CD8-positive, alpha-beta memory T cell (primary cell): ENCODE results near the gene LIG1. TPM values are rescaled to one million over a fixed set of nuclear protein-coding genes. Genes with fewer than 3 reads are reported as not detected.

ENCODE experiments used
- CTCF ChIA-PET: fragments of 350-600 bp; sonication (Branson Sonifier 250); formaldehyde crosslinking; loops from one replicate; lab custom pipeline; 2021; ENCODE audit warnings: antibody characterized with exemption; lab: Charles Lee
- POLR2A ChIA-PET: fragments of 350-600 bp; sonication (Branson Sonifier 250); formaldehyde crosslinking; loops from one replicate; lab custom pipeline; 2021; ENCODE audit warnings: antibody characterized with exemption; lab: Charles Lee
- DNase-seq, 5 donors: peaks; one replicate each; pipeline versions ENCODE4 v3.0.0 to v3.0.0-alpha.2; 2020 to 2022; ENCODE audit warnings: mixed read lengths in 1 of 5
- H3K27ac ChIP-seq: one replicate; pipeline ENCODE4 v1.7.0; 2013; ENCODE audit warnings: low read depth, mild to moderate bottlenecking, low read length, moderate library complexity
- H3K27me3 ChIP-seq: 2 replicates; pipeline ENCODE4 v1.7.0; 2013; ENCODE audit warnings: low read length, mild to moderate bottlenecking; ENCODE audit not compliant: insufficient read depth, poor library complexity, severe bottlenecking
- H3K36me3 ChIP-seq: 2 replicates; pipeline ENCODE4 v1.7.0; 2013; ENCODE audit warnings: mild to moderate bottlenecking, low read length, moderate library complexity; ENCODE audit not compliant: insufficient read depth
- H3K4me1 ChIP-seq: 2 replicates; pipeline ENCODE4 v1.7.0; 2013; ENCODE audit warnings: mild to moderate bottlenecking, low read length, moderate library complexity; ENCODE audit not compliant: insufficient read depth
- H3K4me3 ChIP-seq: 2 replicates; pipeline ENCODE4 v1.7.0; 2013; ENCODE audit warnings: mild to moderate bottlenecking, low read length
- H3K9me3 ChIP-seq: 2 replicates; pipeline ENCODE4 v1.7.0; 2013; ENCODE audit warnings: mild to moderate bottlenecking, low read length
- H3K27ac Mint-ChIP-seq, 8 donors: one replicate each; pipeline ENCODE4 v1.8.0; 2020 to 2021; ENCODE audit warnings: mixed read lengths in 8 of 8, mild to moderate bottlenecking in 6 of 8, inconsistent platforms in 3 of 8, moderate library complexity in 3 of 8
- H3K27me3 Mint-ChIP-seq, 2 donors: one replicate each; pipeline ENCODE4 v1.8.0; 2020 to 2021; ENCODE audit warnings: mixed read lengths in 2 of 2, mild to moderate bottlenecking in 1 of 2, moderate library complexity in 1 of 2
- H3K36me3 Mint-ChIP-seq, 3 donors: one replicate each; pipeline ENCODE4 v1.8.0; 2020 to 2021; ENCODE audit warnings: mixed read lengths in 3 of 3, inconsistent platforms in 1 of 3, mild to moderate bottlenecking in 1 of 3
- H3K4me1 Mint-ChIP-seq, 3 donors: one replicate each; pipeline ENCODE4 v1.8.0; 2020 to 2021; ENCODE audit warnings: mixed read lengths in 3 of 3, inconsistent platforms in 1 of 3, mild to moderate bottlenecking in 1 of 3
- H3K4me3 Mint-ChIP-seq, 7 donors: one replicate each; pipeline ENCODE4 v1.8.0; 2020 to 2021; ENCODE audit warnings: mixed read lengths in 7 of 7, mild to moderate bottlenecking in 6 of 7, moderate library complexity in 4 of 7, inconsistent platforms in 2 of 7
- H3K9me3 Mint-ChIP-seq, 5 donors: one replicate each; pipeline ENCODE4 v1.8.0; 2020 to 2022; ENCODE audit warnings: mixed read lengths in 5 of 5, mild to moderate bottlenecking in 3 of 5, moderate library complexity in 2 of 5, inconsistent platforms in 1 of 5
- polyA plus RNA-seq: library from polyadenylated mRNA; unstranded; fragments of 300-500 nt; fragmentation: Illumina TruSeq; gene quantifications from one replicate; pipeline ENCODE4 v1.2.3, GENCODE V29; 2021
- total RNA-seq, 2 experiments: library from RNA; stranded (reverse); gene quantifications; one replicate each; pipeline ENCODE4 v1.2.3, GENCODE V29; 2021

Gene LIG1
- total and polyA plus RNA-seq, 3 experiments from 2014 or later: 24.1 to 135 (median 129) TPM

DNA sequence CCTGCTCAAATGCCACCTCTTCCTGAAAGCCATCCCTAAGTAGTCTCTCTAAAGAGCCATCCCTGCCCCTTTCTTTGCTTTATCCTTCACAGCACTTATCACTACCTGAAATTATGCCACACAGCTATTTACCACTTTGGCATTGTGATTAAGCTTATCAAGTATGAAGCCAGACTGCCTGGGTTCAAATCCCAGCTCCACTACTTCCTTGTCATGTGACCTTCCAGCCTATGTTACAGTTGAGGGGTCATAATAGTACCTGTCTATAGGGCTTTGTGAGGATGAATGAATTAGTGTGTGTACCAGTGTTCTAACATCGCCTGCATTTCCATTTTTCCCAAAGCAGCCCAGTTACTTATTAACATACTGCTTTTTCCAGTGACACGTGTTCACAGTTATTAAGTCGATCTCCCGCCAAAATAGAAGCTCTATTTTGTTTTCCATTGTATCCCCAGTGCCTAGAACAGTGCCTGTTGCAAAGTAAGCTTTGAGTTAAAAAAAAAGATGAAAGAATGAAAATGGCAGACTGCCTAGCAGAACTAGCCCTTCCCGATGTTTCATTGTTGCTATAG lies 33.2 kb upstream of the LIG1 start:
- Histone ChIP-seq H3K27me3 (no peaks in the 10 kb centered on the region), H3K4me3 (peak overlapping the region; percentile 98), H3K36me3 (no peaks in the 10 kb centered on the region), H3K9me3 (no peaks in the 10 kb centered on the region), H3K27ac (peak overlapping the region; percentile 78), H3K4me1 (peaks cover 22% of the 10 kb centered on the region)
- H3K27ac Mint-ChIP-seq: no peak overlapping the region
- ChIA-PET CTCF (interaction anchor here (0.7 to 4.0 kb wide), 15 partner anchors 9 to 161 kb away, joined by 3 to 18 read pairs (median 4); partner anchors contain the start of genes SYNGR4 and TMEM143), POLR2A (interaction anchor here (0.7 to 2.3 kb wide), 12 partner anchors 11 to 278 kb away, joined by 3 to 8 read pairs (median 4); partner anchors contain the start of gene CARD8)
- H3K4me1 Mint-ChIP-seq: peaks cover 17 to 26% (median 24%) of the 10 kb centered on the region in 3 donors
- no peaks in the 10 kb centered on the region for H3K9me3 Mint-ChIP-seq
- no peak for DNase-seq
- H3K36me3 Mint-ChIP-seq: peaks cover 0 to 6% (median 5%) of the 10 kb centered on the region in 3 donors
- H3K4me3 Mint-ChIP-seq: no peak overlapping the region
- H3K27me3 Mint-ChIP-seq: peaks cover 0 to 2% of the 10 kb centered on the region in 2 donors

DNA sequence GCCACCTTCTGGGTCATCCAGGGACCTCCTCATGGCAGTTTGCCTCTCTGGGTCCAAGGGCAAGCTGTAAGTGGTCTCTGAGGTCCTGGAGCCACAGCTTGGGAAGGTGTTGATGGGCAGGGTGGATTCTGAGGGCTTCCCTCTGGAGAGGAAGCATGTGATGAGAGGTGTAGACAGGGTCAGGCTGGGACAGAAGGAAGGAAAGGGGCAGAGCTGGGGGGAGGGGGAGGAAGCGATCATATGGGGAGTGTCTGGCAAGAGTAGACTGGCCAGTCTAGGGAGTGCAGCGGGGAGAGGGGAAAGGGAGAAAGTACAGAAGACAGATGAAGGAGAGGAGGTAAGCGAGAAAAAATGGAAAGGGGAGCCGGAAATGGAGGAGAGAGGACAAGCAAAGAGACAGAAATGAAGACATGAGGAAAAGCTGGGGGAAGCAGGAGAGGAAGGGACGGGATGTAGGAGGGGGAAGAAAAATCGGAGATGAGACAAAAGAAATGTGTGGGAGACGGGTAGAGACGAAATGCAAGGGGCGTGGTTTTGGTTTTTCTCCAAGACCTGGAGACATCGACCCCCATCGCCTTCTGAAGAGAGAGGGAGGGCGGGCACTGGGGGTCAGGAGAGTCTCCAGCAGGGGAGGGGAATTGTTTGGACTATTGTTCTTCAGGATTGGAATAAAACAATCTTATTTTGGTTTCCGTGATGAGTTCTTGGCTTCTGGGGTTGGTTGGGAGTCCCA lies 27.0 kb upstream of the LIG1 start:
- H3K9me3 ChIP-seq: no peaks in the 10 kb centered on the region
- Mint-ChIP-seq H3K27ac (peak overlapping the region in 1 of 8 donors; percentile 37), H3K36me3 (peaks cover 0 to 4% (median 3%) of the 10 kb centered on the region in 3 donors), H3K4me1 (peaks cover 8 to 18% (median 15%) of the 10 kb centered on the region in 3 donors), H3K4me3 (no peak overlapping the region), H3K27me3 (peaks cover 0 to 3% of the 10 kb centered on the region in 2 donors), H3K9me3 (no peaks in the 10 kb centered on the region)
- CTCF ChIA-PET: no interaction called here
- no peaks in the 10 kb centered on the region for H3K27me3 ChIP-seq
- POLR2A ChIA-PET: no interaction called here
- no peak for DNase-seq
- H3K36me3 ChIP-seq: peaks cover 3% of the 10 kb centered on the region
- no peak overlapping the region for H3K4me3 ChIP-seq
- no peak overlapping the region for H3K27ac ChIP-seq
- H3K4me1 ChIP-seq: no peaks in the 10 kb centered on the region

DNA sequence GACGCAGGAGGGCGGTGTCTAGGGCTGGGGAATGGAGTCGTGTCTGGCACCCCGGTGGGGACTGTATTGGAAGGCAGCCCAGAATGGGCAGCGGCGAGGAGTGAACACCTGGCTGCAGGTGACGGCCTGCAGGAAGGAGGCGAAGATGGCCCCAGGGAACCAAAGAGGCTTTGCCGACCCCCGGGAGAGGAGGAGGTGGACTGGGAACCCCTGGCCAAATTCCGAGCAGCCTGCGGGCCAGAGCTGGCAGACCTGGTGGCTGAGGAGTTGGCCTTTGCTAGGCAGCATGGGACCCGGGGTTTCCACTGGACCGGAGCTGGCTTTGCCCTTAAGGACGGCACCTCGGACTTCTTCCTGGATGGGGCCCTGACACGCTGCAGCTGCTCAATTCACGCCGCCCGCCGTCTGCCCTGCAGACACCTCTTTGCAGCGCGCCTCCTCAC lies 26.2 kb upstream of the LIG1 start:
- Histone ChIP-seq H3K27ac (no peak overlapping the region), H3K4me1 (no peaks in the 10 kb centered on the region), H3K36me3 (peaks cover 3% of the 10 kb centered on the region), H3K9me3 (no peaks in the 10 kb centered on the region), H3K4me3 (no peak overlapping the region), H3K27me3 (no peaks in the 10 kb centered on the region)
- H3K9me3 Mint-ChIP-seq: no peaks in the 10 kb centered on the region
- POLR2A ChIA-PET: no interaction called here
- no peak for DNase-seq
- no peak overlapping the region for H3K27ac Mint-ChIP-seq
- H3K27me3 Mint-ChIP-seq: peaks cover 0 to 3% of the 10 kb centered on the region in 2 donors
- CTCF ChIA-PET: no interaction called here
- peaks cover 0 to 8% (median 3%) of the 10 kb centered on the region in 3 donors for H3K36me3 Mint-ChIP-seq
- no peak overlapping the region for H3K4me3 Mint-ChIP-seq
- H3K4me1 Mint-ChIP-seq: peaks cover 4 to 18% (median 11%) of the 10 kb centered on the region in 3 donors

DNA sequence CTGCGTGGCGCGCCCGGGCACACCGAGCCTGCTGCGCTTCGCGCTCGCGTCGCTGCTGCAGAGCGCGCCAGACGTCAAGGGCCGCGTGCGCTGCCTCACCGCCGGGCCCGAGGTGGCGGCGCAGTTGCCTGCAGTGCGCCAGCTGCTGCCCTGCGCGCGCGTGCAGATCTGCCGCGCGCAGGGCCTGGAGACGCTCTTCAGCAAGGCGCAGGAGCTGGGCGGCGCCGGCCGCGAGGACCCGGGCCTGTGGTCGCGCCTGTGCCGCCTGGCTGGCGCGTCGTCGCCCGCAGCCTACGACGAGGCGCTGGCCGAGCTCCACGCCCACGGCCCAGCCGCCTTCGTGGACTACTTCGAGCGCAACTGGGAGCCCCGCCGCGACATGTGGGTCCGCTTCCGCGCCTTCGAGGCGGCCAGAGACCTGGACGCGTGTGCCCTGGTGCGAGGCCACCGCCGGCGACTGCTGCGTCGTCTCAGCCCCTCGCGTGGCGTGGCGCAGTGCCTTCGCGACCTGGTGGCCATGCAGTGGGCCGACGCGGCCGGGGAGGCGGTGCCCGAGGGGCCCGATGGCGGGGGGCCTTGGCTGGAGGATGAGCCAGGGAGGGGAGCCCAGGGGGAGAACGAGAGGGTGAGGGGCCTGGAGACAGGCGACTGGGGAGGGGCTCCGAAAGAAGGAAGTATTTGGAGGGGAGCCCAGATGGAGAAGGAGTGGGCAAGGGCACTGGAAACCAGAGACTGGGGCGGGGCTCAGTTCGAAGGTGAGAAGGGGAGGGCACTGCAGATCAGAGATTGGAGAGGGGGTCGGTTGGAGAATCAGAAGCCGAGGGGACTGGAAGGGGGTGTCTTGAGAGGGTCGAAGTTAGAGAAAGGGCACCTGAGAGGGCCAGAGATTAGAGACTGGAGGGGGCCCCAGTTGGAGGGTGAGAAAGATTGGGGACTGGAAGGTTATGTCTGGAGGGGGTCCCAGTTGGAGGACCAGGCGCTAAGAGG lies 25.0 kb upstream of the LIG1 start:
- Mint-ChIP-seq H3K36me3 (peaks cover 0 to 11% (median 3%) of the 10 kb centered on the region in 3 donors), H3K27me3 (peaks cover 0 to 3% of the 10 kb centered on the region in 2 donors), H3K27ac (no peak overlapping the region), H3K4me1 (peaks cover 4 to 26% (median 15%) of the 10 kb centered on the region in 3 donors), H3K9me3 (no peaks in the 10 kb centered on the region), H3K4me3 (no peak overlapping the region)
- no peaks in the 10 kb centered on the region for H3K27me3 ChIP-seq
- ChIA-PET CTCF (interaction anchor here (0.6 to 1.7 kb wide), 3 partner anchors 9 to 355 kb away, joined by 3 to 13 read pairs (median 3); no protein-coding TSS in a partner anchor), POLR2A (no interaction called here)
- H3K4me3 ChIP-seq: no peak overlapping the region
- no peaks in the 10 kb centered on the region for H3K9me3 ChIP-seq
- peaks cover 3% of the 10 kb centered on the region for H3K36me3 ChIP-seq
- no peak overlapping the region for H3K27ac ChIP-seq
- no peaks in the 10 kb centered on the region for H3K4me1 ChIP-seq
- peak in 1 of 5 donors; percentile 24 for DNase-seq

DNA sequence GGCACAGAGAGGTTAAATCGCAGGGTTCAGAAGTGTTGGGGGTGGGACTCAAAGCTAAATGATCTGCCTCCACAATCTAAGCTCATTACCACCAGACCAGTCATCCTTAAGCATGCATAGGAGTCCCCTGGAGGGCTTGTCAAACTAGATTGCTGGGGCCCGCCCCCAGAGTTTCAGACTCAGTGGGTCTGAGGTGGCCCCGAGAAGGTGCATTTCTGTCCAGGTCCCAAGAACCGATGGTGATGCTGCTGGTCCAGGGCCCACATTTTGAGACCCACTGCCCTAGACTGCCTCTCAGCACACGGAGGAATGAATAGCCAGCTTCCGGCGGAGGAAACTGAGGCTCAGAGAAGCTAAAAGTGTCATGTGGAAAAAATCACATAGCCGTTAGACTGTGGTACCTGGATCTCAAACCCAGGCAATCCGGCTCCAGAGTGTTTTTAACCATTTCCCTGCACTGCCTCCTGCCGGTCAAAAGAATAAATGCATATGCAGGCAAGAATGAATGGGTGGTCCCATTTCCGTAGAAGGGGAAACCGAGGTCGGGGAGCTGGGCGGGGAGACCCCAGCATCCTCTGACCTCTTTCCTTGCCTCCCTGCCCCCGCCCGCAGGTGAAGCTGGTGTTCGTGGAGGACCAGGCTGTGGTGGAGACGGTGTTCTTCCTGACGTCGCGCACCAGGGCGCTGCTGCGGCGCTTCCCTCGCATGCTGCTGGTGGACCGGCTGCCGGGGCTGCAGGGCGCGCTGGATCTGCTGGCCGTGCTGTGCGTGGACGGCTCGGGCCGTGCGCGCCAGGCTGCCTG lies 24.1 kb upstream of the LIG1 start:
- no peak overlapping the region for H3K27ac ChIP-seq
- peaks cover 3% of the 10 kb centered on the region for H3K36me3 ChIP-seq
- Mint-ChIP-seq H3K9me3 (no peaks in the 10 kb centered on the region), H3K4me1 (peaks cover 2 to 23% (median 15%) of the 10 kb centered on the region in 3 donors), H3K27me3 (peaks cover 0 to 3% of the 10 kb centered on the region in 2 donors), H3K27ac (peak overlapping the region in 1 of 8 donors; percentile 42), H3K4me3 (no peak overlapping the region), H3K36me3 (peaks cover 0 to 12% (median 0%) of the 10 kb centered on the region in 3 donors)
- POLR2A ChIA-PET: no interaction called here
- H3K4me1 ChIP-seq: no peaks in the 10 kb centered on the region
- CTCF ChIA-PET: interaction anchor here (0.6 to 1.7 kb wide), 4 partner anchors 9 to 356 kb away, joined by 3 to 13 read pairs (median 3); no protein-coding TSS in a partner anchor
- peak in 1 of 5 donors; percentile 52 for DNase-seq
- H3K27me3 ChIP-seq: no peaks in the 10 kb centered on the region
- H3K9me3 ChIP-seq: no peaks in the 10 kb centered on the region
- no peak overlapping the region for H3K4me3 ChIP-seq

DNA sequence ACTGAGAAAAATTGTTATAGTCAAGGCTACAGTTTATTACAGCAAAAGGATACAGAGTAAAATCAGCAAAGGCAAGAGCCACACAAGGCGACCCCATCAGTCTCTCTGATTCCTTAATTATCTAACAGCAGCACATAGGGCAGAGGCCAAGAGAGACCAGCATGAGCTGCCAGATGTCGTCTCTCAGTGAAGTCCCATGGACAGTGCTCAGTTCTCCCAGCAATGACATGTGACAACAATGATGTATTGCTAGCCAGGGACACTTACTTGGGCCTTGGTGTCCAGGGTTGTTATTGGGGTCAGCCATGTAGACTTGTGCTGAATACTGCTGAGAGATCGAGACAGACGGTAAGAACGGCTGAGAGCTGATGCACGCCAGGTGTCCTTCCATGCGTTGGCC lies 22.6 kb upstream of the LIG1 start:
- POLR2A ChIA-PET: no interaction called here
- H3K4me3 ChIP-seq: no peak overlapping the region
- H3K27me3 ChIP-seq: no peaks in the 10 kb centered on the region
- H3K4me1 ChIP-seq: no peaks in the 10 kb centered on the region
- no peaks in the 10 kb centered on the region for H3K9me3 Mint-ChIP-seq
- H3K9me3 ChIP-seq: no peaks in the 10 kb centered on the region
- peaks cover 3% of the 10 kb centered on the region for H3K36me3 ChIP-seq
- no peak overlapping the region for H3K27ac ChIP-seq
- no peak for DNase-seq
- H3K27ac Mint-ChIP-seq: no peak overlapping the region
- H3K4me1 Mint-ChIP-seq: peaks cover 2 to 23% (median 15%) of the 10 kb centered on the region in 3 donors
- no peak overlapping the region for H3K4me3 Mint-ChIP-seq
- peaks cover 2 to 18% (median 3%) of the 10 kb centered on the region in 3 donors for H3K36me3 Mint-ChIP-seq
- CTCF ChIA-PET: no interaction called here
- peaks cover 0 to 3% of the 10 kb centered on the region in 2 donors for H3K27me3 Mint-ChIP-seq

DNA sequence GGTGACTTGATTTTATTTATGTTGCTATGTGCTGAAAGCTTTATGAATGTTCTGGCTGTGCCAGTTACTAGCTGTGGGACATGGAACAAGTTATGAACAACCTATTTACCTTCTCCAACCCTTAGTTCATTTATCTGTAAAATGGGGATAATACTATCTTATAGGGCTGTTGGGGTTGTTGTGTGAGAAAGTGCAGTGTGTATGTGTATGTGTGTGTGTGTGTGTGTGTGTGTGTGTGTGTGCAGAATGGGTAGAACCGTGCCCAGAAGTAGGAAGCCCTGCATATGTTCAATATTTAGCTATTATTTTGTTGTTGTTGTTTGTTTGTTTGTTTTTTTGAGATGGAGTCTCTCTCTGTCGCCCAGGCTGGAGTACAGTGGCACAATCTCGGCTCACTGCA lies 20.7 kb upstream of the LIG1 start:
- no peak overlapping the region for H3K4me3 Mint-ChIP-seq
- ChIA-PET CTCF (interaction anchor here (1.0 to 1.6 kb wide), 4 partner anchors 13 to 28 kb away, joined by 3 to 6 read pairs (median 4); no protein-coding TSS in a partner anchor), POLR2A (interaction anchor here (1.7 kb wide), 1 partner anchor 13 kb away, joined by 7 read pairs; no protein-coding TSS in a partner anchor)
- H3K9me3 Mint-ChIP-seq: no peaks in the 10 kb centered on the region
- H3K27ac Mint-ChIP-seq: peak overlapping the region in 1 of 8 donors; percentile 4
- no peak overlapping the region for H3K27ac ChIP-seq
- H3K4me1 Mint-ChIP-seq: peaks cover 0 to 23% (median 15%) of the 10 kb centered on the region in 3 donors
- no peaks in the 10 kb centered on the region for H3K4me1 ChIP-seq
- peaks cover 2 to 19% (median 4%) of the 10 kb centered on the region in 3 donors for H3K36me3 Mint-ChIP-seq
- no peaks in the 10 kb centered on the region for H3K9me3 ChIP-seq
- H3K4me3 ChIP-seq: no peak overlapping the region
- H3K27me3 Mint-ChIP-seq: no peaks in the 10 kb centered on the region
- no peak for DNase-seq
- H3K36me3 ChIP-seq: peaks cover 3% of the 10 kb centered on the region
- H3K27me3 ChIP-seq: no peaks in the 10 kb centered on the region
